Panc1 (cell line): ENCODE results near the gene CDCA7. TPM values are rescaled to one million over a fixed set of nuclear protein-coding genes. Genes with fewer than 3 reads are reported as not detected.

Experiments
- ATAC-seq: fragments of 200-7000 bp; cut with Tn5 transposase; 2 replicates; pipeline ENCODE4 v1.9.1; 2020; ENCODE audit warnings: mild to moderate bottlenecking, moderate library complexity
- BruUV-seq: library from RNA; stranded (reverse); fragments of 400-500 nt; replicated peaks from 2 replicates; lab custom pipeline; 2021; lab: Mats Ljungman, UMichigan
- CTCF ChIA-PET: fragments of 300-600 bp; sonication (Branson Sonifier 250); formaldehyde crosslinking; loops from one replicate; lab custom pipeline; 2022; ENCODE audit warnings: antibody characterized with exemption; lab: Charles Lee
- POLR2A ChIA-PET: fragments of 300-600 bp; sonication (Branson Sonifier 250); formaldehyde crosslinking; loops from one replicate; lab custom pipeline; 2022; ENCODE audit warnings: antibody characterized with exemption; lab: Charles Lee
- DNase-seq: peaks from one replicate; pipeline ENCODE4 v3.0.0-alpha.2; 2010; ENCODE audit warnings: low read depth, low spot score
- H3K27ac ChIP-seq: 2 replicates; pipeline ENCODE4 v1.5.1; 2011; ENCODE audit warnings: mild to moderate bottlenecking, low read length, inconsistent platforms
- H3K27me3 ChIP-seq: fragments of 200-500 bp; sonication (Bioruptor generic); 2 replicates; pipeline ENCODE4 v1.6.0; 2014; ENCODE audit warnings: low read length, inconsistent platforms; ENCODE audit not compliant: control insufficient read depth, insufficient read depth
- H3K36me3 ChIP-seq: fragments of 200-500 bp; sonication (Bioruptor generic); 2 replicates; pipeline ENCODE4 v1.5.1; 2014; ENCODE audit warnings: inconsistent platforms, mild to moderate bottlenecking, low read length, moderate library complexity; ENCODE audit not compliant: control insufficient read depth, insufficient read depth
- H3K4me1 ChIP-seq: 2 replicates; pipeline ENCODE4 v1.5.1; 2011; ENCODE audit warnings: inconsistent platforms, mild to moderate bottlenecking, low read length, moderate library complexity; ENCODE audit not compliant: control insufficient read depth, insufficient read depth
- H3K4me3 ChIP-seq, 2 experiments: 2 replicates each; pipeline ENCODE4 v1.5.1; 2011 to 2012; ENCODE audit warnings: low read depth in 2 of 2, low read length in 2 of 2, mild to moderate bottlenecking in 2 of 2, inconsistent platforms in 1 of 2, moderate library complexity in 1 of 2
- H3K9me3 ChIP-seq: fragments of 200-500 bp; sonication (Bioruptor generic); 2 replicates; pipeline ENCODE4 v1.5.1; 2014; ENCODE audit warnings: low read depth, mild to moderate bottlenecking, inconsistent platforms, low read length, moderate library complexity; ENCODE audit not compliant: control insufficient read depth, insufficient read depth
- POLR2AphosphoS5 ChIP-seq: IDR thresholded peaks from 2 replicates; pipeline ENCODE4 v1.6.1; 2012; ENCODE audit warnings: mild to moderate bottlenecking, low read depth, low read length, moderate library complexity
- SIN3A ChIP-seq: IDR thresholded peaks from 2 replicates; pipeline ENCODE4 v1.6.1; 2012; ENCODE audit warnings: low read depth, mild to moderate bottlenecking, low read length, moderate library complexity, borderline replicate concordance; ENCODE audit not compliant: insufficient read depth
- TCF7L2 ChIP-seq: IDR thresholded peaks from 2 replicates; pipeline ENCODE4 v1.6.1; 2011; ENCODE audit warnings: mild to moderate bottlenecking, low read depth, low read length, inconsistent platforms
- in situ Hi-C: cut with HindIII; loops from 2 replicates; pipeline ENCODE4 v1.10.0; 2016; ENCODE audit warnings: low sequenced_read_pairs, low pct_unique_long_range_greater_than_20kb
- intact Hi-C: fragments of 100-400 bp; cut with micrococcal nuclease; formaldehyde crosslinking; loops from one replicate; pipeline ENCODE4 v1.10.0; 2022; ENCODE audit not compliant: unreplicated experiment
- total RNA-seq: library from RNA; stranded (reverse); gene quantifications from one replicate; pipeline ENCODE4 v1.2.1, GENCODE V29; 2021; ENCODE audit not compliant: unreplicated experiment
- TF ChIP-seq, protein P1 (sequence below): fragments of 450-650 bp; IDR thresholded peaks from 2 replicates; pipeline ENCODE4 v1.5.1; 2017; ENCODE audit warnings: mild to moderate bottlenecking
- TF ChIP-seq, protein P2 (sequence below), 2 experiments: IDR thresholded peaks; 2 replicates each; pipeline ENCODE4 v1.6.1; 2011 to 2012; ENCODE audit warnings: low read depth in 2 of 2, control low read depth in 1 of 2, low read length in 1 of 2, mild to moderate bottlenecking in 1 of 2, moderate library complexity in 1 of 2; ENCODE audit not compliant: insufficient read depth in 1 of 2

The CDCA7 gene
- total RNA-seq, 1 experiment from 2014 or later = 60.5 TPM

DNA sequence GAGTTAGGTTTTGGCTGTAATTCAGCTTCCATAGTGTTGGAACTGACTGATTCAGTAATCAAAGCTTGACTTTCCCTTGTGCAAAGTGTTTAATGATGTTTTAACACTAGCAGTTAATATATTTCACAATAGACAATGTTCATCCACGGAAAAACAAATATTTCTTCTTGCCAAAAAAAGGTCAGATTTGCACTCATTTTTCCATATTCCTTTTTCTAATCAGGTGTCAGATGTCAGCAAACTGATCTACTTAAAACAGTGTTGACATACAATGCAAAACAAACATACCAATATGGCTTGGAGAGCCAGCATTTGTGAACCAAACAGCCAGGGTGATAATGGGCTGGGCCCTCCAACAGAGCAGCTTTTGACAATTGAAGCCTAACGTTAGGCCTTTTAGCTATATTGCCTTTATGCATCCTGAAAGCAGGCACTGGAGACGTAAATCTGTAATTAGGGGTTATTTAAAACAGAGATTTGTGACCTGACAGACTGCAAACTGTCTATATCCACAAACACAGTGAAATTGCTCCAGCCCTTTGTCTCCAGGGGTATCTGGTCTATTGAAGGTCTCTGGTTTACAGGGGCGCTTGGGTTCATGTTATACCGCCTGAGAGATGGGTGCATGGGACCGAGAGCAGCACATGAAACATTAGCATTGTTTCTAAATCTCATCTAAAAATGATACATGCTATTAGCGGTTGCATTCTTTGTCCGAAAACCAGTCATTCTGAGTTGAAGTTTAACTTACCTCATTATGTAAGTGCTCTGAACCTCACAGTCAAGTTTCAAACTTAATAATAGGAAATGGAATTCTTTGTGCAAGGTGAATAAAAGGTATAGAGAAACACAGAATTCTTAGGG lies 7.1 kb upstream of the CDCA7 start:
- CTCF ChIA-PET = no interaction called here
- ATAC-seq = no peak
- POLR2A ChIA-PET = interaction anchor here (0.5 to 0.6 kb wide), 2 partner anchors 24 to 268 kb away, joined by 3 read pairs; no protein-coding TSS in a partner anchor

DNA sequence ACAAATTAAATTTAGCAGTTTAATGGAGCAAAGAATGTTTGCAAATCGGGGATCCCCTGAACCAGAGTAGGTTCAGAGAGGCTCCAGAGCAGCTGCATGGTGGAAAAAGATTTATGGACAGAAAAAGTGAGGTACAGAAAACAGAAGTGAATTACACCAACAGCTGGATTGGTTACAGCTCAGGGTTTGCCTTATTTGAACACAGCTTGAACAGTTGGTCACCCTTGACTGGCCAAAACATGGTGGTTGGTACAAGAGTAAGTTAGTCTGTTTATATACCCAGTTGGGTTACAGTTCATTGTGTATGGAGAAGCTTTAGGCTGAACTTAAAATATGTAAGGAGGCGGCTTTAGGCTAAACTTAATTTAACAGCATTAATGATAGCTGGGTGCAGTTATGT lies 5.4 kb upstream of the CDCA7 start:
- CTCF ChIA-PET = no interaction called here
- no TSS peak for BruUV-seq
- Histone ChIP-seq H3K36me3 (no peaks in the 10 kb centered on the region), H3K27ac (no peak overlapping the region), H3K27me3 (no peaks in the 10 kb centered on the region), H3K4me1 (peaks cover 10% of the 10 kb centered on the region), H3K9me3 (peaks cover 4% of the 10 kb centered on the region; the same call in 1 of the 2 replicates), H3K4me3 (no peak overlapping the region)
- ATAC-seq = no peak
- POLR2A ChIA-PET = interaction anchor here (0.5 kb wide), 1 partner anchor 38 kb away, joined by 3 read pairs; no protein-coding TSS in a partner anchor
- intact Hi-C loops = no loop called here
- in situ Hi-C loops = no loop called here
- no peak for DNase-seq
- no peak for TF ChIP-seq SIN3A
- TF ChIP-seq, protein P1, sequence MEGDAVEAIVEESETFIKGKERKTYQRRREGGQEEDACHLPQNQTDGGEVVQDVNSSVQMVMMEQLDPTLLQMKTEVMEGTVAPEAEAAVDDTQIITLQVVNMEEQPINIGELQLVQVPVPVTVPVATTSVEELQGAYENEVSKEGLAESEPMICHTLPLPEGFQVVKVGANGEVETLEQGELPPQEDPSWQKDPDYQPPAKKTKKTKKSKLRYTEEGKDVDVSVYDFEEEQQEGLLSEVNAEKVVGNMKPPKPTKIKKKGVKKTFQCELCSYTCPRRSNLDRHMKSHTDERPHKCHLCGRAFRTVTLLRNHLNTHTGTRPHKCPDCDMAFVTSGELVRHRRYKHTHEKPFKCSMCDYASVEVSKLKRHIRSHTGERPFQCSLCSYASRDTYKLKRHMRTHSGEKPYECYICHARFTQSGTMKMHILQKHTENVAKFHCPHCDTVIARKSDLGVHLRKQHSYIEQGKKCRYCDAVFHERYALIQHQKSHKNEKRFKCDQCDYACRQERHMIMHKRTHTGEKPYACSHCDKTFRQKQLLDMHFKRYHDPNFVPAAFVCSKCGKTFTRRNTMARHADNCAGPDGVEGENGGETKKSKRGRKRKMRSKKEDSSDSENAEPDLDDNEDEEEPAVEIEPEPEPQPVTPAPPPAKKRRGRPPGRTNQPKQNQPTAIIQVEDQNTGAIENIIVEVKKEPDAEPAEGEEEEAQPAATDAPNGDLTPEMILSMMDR = no peak
- TF ChIP-seq POLR2AphosphoS5 = no peak
- TF ChIP-seq TCF7L2 = no peak
- TF ChIP-seq, protein P2, sequence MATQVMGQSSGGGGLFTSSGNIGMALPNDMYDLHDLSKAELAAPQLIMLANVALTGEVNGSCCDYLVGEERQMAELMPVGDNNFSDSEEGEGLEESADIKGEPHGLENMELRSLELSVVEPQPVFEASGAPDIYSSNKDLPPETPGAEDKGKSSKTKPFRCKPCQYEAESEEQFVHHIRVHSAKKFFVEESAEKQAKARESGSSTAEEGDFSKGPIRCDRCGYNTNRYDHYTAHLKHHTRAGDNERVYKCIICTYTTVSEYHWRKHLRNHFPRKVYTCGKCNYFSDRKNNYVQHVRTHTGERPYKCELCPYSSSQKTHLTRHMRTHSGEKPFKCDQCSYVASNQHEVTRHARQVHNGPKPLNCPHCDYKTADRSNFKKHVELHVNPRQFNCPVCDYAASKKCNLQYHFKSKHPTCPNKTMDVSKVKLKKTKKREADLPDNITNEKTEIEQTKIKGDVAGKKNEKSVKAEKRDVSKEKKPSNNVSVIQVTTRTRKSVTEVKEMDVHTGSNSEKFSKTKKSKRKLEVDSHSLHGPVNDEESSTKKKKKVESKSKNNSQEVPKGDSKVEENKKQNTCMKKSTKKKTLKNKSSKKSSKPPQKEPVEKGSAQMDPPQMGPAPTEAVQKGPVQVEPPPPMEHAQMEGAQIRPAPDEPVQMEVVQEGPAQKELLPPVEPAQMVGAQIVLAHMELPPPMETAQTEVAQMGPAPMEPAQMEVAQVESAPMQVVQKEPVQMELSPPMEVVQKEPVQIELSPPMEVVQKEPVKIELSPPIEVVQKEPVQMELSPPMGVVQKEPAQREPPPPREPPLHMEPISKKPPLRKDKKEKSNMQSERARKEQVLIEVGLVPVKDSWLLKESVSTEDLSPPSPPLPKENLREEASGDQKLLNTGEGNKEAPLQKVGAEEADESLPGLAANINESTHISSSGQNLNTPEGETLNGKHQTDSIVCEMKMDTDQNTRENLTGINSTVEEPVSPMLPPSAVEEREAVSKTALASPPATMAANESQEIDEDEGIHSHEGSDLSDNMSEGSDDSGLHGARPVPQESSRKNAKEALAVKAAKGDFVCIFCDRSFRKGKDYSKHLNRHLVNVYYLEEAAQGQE (IDR thresholded peaks at IDR 0.05; ENCODE audit: insufficient read depth in 1 of 2, low read depth in 2 of 2, low read length in 1 of 2) = no peak

More for the DNA sequence above, 7.1 kb upstream of the CDCA7 start:
- intact Hi-C loops (no loop called here), in situ Hi-C loops (no loop called here)
- Histone ChIP-seq H3K4me1 (no peaks in the 10 kb centered on the region), H3K9me3 (peaks cover 4% of the 10 kb centered on the region; the same call in 1 of the 2 replicates), H3K27me3 (no peaks in the 10 kb centered on the region), H3K4me3 (no peak overlapping the region), H3K27ac (no peak overlapping the region), H3K36me3 (no peaks in the 10 kb centered on the region)
- TF ChIP-seq, protein P1 = no peak
- no peak for TF ChIP-seq SIN3A
- TF ChIP-seq TCF7L2 = no peak
- TF ChIP-seq, protein P2 (IDR thresholded peaks at IDR 0.05; ENCODE audit: insufficient read depth in 1 of 2, low read depth in 2 of 2, low read length in 1 of 2) = no peak
- no peak for TF ChIP-seq POLR2AphosphoS5
- no peak for DNase-seq
- BruUV-seq = no TSS peak
